GM18868 (cell line): ENCODE measurements around the gene SSBP2.
"Not testable (repeated sequence)": the region's sequence is repeated elsewhere in the genome, so short reads cannot be mapped to it uniquely, and the experiment has no call there.

Source experiments
- ATAC-seq: cut with Tn5 transposase; IDR thresholded peaks from one replicate; pipeline ENCODE4 v1.9.1; 2021; ENCODE audit warnings: mild to moderate bottlenecking, moderate library complexity; ENCODE audit not compliant: unreplicated experiment

SSBP2 gene

DNA sequence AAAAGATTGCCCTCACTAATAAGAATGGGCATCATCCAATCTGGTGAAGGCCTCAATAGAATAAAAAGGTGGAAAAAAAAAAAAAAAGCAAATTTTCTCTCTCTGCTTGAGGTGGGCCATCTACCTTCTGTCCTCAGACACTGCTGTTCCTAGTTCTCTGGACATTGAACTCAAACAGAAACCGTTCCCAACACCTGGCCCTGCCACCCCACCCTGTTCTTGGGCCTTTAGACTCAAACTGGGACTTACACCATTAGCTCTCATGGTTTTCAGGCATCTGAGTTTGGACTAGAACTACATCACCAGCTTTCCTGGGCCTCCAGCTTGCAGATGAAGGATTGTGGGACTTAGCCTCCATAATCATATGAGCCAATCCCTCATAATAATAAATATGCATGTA, 71.0 kb downstream of the SSBP2 start:
- ATAC-seq = no peak

DNA sequence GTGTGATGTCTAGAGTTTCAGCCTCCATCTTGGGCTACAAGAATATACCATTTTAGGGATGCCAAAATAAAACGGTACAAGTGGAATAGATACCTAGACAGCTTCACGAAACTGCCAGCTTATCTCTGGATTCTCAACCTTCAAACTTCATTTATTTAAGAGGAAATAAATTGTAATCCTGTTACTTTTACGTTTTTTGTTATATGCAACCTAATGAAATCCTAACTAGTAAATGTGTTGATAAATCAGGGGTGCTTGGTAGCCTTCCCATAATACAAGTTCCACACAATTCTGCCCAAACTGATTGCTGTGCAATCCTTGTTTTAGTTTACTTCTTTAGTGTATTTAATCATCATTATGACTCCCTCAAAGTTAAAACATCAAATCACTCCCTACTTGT, 75.5 kb downstream of the SSBP2 start:
- ATAC-seq = no peak

DNA sequence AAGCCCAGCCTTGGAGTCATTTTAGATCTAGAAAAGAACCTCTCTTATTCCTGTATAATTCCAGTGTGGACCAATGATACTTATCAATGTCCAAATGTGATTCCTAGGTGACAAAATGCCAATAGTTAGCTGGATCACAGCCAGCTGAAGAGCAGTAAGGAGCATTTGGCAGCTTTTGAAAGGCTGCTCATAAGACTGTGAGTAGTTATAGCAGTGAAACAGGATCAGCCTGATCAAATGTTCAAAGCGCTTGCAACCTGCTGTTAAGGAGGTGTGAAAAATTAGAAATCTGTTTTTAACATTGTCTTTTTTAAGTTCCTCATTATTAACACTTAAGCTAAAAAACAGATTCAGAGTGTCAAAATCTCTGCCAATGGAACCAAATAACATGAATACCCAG, 85.1 kb downstream of the SSBP2 start:
- no peak for ATAC-seq

DNA sequence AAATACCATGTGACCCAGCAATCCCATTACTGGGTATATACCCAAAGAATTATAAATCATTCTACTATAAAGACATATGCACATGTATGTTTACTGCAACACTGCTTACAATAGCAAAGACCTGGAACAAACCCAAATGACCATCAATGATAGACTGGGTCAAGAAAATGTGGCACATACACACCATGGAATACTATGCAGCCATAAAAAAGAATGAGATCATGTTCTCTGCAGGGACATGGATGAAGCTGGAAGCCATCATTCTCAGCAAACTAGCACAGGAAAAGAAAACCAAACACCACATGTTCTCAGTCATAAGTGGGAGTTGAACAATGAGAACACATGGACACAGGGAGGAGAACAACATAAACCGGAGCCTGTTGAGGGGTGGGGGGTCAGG, 90.3 kb downstream of the SSBP2 start:
- ATAC-seq = not testable (repeated sequence)

DNA sequence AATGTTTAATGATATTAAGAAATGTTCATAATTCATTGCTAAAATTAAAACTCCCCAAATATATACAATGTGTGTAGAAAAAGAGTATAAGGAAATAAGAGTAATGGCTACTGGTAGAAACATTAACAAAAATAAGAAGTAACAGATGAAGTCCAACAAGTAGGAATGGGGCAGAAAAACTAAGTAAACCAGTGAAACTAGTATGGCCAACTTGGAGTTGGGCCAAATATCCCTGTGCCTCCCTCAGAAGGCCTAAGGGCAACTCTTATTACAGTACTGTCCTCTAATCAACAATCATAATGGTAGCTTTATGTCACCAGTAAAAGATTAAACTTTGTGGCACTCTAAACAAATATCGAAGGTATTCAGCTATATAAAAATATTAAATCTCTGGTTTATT, 93.5 kb downstream of the SSBP2 start:
- ATAC-seq = no peak

DNA sequence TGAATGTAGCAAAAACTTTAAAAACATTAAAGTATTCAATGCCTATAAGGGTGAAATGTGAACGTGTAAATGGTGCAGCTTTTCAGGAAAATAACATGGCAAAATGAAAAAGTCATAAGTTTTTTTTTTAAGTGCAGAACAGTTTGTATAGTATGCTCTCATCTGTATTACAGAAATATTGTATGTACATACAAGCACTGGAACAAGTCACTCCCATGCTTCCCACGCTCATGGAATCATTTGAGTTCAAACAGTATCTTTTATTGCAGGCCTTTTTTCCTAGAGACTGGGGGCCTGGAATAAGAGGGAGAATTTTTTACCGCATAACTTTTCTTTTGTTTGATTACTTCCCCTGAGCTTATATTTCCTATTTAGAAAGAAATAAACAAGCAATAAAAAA, 94.1 kb downstream of the SSBP2 start:
- no peak for ATAC-seq

DNA sequence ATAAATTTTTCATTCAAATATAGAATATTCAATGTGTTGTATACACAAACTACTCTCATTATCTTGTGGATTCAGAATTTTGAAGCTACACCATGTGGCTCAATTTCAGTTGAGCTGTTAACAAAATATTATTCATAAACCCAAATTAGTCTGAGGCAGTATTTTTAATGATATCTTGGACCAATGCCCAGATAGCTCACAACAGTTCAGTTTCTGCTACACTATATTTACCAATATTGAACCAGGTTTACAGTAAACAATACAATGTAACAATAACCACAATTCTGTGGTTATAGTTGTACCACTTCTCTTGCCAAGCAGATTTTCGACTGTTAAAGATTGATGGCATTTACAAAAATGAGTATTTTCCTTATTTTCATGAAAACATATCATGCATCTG, 99.9 kb downstream of the SSBP2 start:
- no peak for ATAC-seq

DNA sequence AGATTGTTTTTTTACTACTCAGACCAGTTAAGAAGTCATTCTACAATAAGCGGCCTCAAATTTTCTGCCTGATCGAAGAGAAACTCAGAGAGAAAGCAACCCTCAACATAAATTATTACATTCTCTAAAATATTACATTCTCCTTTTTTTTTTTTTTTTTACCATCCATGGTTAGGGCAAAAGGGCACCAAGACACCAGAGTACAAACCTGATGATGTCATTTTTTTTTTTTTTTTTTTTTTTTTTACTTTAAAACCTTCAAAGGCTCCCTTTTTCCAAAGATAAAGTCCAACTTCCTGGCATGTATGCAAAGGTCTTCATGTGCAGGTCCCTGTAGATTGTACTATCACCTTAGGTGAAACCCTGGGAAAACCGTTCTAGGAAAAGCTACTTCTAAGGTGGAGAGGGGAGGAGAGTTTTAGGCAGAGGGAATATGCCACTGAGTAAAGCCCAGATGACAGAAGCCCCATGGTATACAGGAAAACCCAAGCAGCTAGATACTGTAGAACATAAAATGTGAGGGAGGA, 104.4 kb downstream of the SSBP2 start:
- no peak for ATAC-seq

DNA sequence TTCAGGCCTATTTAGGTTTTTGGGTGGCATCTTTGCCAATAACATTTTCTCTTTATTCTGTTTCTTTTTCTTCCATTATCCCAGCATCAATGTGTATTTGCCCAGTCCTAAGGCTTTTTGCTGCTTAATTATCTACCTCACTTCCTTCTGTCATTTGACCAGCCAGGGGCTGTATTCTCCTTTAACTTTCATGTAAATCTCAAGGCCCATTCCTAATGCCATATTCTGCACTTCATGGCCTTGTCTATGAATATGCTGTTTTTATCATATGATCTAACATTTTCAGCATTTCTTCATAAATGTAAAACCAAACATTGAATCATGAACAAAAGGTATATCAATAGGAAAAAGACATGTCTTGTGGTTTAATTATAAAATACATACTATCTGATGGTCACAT, 108.7 kb downstream of the SSBP2 start:
- no peak for ATAC-seq

DNA sequence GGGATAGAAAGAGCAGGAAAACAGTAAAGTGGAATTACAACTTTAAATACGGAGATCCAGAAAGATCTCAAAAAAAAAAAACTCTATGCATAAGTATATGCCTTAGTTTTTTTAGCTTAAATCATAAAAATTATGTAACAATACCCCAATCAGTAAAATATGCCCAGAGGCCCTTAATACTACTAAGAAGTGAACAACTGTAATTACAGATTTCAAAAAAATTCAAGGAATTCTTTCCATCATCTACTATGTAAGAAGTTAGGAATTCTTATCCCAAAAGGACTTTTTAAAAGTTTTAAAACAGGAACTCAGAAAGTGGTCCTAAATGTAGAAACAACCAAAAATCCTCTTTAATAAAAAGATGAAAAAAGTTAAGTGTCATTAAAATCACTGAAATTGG, 111.3 kb downstream of the SSBP2 start:
- no peak for ATAC-seq

DNA sequence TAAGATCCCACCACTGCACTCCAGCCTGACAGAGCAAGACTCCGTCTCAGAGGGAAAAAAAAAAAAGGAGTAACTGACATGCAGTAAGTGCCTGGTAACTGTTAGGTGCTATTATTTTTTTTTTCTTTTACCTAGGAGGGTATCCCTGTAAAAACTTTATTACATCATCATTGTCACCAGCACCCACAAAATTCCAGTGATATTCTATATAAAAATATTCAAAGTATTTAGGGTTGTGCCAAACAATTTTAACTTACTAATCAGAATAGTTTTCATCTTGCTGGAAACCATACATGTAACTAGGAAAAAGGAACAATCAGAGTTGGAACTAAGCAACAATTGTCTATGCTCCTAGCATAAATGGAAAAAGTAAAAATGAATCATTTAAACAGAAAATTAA, 112.4 kb downstream of the SSBP2 start:
- no peak for ATAC-seq

DNA sequence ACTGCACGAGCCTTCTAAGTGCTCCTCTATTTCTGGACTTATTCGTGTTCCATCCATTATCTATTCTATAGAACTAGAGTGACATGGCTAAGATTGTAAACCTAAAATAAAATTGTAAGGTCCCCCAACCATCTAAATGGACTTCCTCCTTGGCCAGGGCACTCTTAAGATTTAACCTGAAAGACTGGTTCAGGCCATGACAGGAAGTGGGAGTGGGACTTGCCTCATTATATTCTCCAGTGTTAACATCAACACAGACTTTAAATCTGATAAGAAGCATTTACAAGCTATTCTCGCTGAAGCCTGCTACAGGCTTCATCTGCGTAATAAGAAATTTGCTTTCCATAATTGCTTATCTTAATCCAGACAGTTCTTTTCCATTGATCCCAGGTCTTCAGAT, 117.0 kb downstream of the SSBP2 start:
- ATAC-seq = no peak

DNA sequence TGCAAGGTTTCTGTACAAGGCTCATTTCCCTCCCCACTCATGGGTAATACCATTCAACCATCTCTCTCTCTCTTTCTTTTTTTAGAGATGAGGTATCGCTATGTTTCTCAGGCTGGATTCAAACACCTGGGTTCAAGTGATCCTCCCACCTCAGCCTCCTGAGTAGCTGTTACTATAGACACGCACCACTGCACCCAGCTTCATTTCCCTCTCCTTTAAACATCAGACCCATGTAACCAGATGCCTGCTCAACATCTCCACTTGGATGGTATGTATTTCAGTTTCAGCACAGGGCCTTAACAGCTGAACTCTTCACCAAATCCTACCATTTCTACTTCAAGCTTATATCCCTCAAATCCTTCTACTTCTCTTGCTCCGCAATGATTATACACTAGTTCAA, 117.4 kb downstream of the SSBP2 start:
- no peak for ATAC-seq

DNA sequence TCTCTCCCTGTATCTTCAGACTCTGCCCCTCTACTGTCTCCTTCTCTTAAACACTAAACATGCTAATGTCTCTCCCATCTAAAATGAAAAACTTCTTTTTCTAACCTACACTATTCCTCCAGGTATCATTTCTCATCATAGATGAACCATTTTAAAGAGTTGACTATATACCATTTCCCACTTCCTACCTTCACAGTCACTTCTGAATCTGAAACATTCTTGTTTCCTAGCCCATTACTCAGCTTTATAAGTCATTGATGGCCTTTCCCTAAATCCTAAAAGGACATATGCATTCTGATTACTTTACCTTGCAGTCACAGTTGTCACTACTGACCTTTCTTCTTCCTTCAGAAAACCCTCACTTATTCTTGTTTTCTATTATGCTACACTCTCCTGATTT, 118.2 kb downstream of the SSBP2 start:
- ATAC-seq = no peak

DNA sequence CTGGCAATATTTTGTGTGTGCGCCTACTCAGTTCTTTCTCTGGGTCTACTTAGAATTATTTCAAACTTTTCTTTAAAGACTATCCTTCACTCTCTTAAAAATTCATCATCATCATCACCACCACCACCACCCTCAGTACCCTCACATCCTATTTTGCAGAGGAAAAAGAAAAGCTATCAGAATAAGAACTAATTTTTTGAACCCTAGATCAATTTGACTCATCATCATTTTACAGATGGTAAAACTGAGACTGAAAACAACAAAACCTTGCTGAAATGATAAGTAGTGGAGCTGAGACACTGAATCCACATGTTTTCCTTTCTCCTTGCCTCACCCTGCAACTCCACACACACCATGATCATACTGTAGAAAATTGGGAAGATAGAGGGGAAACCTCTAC, 119.3 kb downstream of the SSBP2 start:
- ATAC-seq = no peak

DNA sequence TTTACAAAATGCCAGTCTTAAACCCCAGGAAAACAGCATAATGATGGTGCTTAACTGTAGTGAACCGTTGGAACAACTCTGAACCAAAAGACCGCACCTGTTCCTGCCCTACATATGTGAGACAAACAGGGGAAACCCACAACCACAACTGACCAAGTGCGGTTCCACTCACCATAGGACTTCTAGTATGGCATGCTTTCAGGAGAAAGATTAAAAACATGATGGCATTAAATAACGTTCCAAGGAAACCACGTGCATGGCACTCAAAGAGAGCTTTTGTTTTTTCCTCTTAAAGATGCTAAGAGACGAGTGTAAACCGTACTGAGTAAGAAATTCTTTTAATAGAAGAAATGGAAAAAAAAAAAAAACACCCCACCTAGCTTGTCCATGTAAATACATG, 119.8 kb downstream of the SSBP2 start:
- peak; percentile 85 for ATAC-seq

DNA sequence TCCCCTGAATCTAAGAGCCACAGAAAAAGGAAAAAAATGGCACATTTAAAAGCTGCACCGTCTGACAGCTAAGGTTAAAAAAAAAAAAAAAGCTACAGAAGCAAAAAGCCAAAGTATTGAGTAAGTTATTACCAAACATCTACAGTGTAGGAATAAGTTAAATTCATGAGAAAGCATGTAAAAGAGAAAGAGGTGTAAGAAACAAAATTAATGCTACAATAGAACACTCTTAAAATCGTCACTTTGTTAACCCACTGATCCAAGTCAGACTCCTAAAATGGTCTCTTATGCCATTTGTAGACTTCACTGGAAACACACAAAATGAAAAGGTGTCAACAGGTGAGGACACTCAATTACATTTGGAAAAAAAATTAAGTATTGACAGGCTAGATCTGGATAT, 120.2 kb downstream of the SSBP2 start:
- no peak for ATAC-seq

DNA sequence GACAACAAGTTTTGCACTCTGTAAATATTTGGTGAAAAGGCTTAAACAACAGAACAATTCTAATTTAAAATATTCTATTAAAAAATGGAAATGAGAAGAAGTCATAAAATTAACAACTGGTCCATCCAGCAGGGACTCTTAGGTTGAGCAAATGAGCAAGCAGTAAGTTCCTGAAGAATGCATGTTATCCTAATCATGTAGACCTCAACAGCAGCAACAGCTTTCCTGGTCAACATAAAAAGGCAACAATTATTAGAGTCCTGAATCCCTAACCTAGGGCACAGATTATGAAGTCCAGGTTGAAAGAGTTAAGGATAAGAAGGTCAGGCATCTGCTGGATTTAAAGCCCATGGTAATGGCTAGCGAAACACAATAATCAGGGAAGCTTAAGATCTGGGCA, 120.9 kb downstream of the SSBP2 start:
- ATAC-seq = no peak

DNA sequence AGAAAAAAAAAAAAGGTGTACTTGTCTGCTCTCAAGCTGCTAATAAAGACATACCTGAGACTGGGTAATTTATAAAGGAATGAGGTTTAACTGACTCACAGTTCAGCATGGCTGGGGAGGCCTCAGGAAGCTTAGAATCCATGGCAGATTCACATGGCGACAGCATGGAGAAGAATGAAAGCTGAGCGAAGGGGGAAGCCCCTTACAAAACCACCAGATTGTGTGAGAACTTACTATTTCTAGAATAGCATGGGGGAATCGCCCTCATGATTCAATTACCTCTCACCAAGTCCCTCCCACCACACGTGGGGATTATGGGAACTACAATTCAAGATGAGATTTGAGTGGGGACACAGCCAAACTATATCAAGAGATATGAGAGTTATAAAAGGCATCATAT, 122.8 kb downstream of the SSBP2 start:
- ATAC-seq = not testable (repeated sequence)

DNA sequence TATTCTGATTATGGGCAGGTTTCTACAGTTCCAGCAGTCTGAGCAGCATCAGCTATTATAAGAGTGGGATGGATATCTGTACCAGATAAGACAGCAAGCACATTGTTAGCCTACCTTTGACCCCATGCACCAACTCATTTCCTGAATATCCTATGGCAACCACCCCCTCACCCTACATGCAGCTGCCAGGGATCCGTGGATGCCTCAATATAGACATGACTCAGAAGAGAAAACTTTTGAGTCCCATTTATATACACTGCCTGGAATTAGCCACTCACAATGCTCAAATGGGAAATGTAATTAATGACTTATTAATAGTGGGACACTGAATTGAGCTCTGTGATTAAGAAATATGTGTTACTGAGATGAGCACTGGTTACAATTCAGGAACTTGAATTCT, 124.4 kb downstream of the SSBP2 start:
- no peak for ATAC-seq

DNA sequence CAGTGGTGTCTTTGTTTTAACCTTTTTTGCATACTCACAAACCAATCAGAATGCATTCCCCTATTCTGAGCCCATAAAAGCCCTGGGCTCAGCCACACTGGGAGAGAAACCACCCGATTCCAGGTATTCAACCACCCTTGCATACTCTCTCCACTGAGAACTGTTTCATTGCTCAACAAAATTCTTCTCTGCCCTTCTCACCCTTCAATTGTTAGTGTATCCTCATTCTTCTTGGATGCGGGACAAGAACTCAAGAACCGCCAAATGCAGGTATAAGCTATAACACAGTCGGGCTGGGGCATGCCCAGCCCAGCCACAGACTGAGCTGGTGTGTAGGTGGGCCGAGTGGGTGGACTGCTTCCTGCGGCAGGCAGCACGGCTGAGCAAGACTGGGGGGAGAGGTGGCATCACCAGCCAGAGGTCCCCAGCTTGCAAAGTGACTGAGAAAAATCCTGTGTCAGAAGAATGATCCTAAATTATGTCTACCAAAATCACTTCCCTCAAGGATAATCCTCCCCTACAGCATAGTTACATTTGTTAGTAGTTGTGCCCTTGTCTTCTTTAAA, 141.0 kb downstream of the SSBP2 start:
- ATAC-seq = no peak

DNA sequence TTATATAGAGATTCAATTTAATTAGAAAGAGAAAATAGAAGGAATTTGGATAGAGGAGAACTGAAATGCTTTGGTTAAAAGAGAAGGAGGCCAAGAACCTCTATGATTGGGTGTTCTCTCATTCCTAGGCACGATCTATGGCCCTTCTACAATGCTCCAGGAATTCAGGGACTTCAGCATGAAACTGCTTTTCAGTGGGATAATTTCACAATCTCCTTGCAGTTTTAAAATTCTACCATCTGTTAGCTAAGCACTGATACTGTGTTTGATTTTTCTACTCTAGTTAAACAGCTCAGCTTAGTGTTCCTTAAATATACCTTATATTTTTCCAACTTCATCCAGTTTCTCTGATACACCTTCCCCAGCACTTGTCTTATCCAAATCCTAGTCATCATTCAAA, 141.9 kb downstream of the SSBP2 start:
- ATAC-seq = no peak

DNA sequence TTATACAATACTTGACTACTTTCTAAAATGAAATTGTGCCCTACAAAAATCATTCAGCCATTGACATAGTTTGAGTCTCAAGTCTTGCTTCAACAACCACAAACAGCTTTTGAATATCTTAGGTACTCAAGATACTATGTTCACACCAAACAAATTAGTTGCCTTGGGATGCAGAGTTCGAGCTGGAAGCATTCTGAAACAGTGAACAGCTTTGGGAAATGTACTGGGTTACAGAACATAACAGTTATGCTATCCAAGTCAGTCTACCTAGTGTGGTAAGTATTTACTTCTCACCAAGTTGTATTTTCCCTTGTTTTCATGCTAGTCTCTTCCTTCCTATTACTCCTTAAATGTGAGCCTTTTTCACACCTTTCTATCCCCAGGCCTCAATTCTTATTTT, 143.2 kb downstream of the SSBP2 start:
- no peak for ATAC-seq

DNA sequence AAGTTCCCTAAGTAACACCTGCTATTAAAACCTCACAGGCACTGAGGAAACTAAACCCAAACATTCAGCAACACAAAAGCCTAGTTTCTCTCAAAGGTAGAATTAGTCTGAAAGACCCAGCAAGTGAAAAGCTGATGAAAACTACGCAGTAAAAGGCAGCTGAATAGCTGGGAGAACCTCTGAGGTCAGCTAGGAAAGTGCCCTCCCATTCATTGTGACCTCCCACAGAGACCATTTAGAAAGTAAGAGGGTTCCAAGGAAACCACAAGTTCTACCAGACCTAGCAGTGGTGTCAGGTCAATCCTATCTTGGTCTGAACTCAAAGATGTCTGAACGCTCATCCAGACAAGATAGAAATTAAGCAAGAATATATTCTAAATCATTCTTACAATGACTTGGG, 144.7 kb downstream of the SSBP2 start:
- ATAC-seq = no peak
